ENCODE measurements around the gene KIAA0930.

The KIAA0930 gene

GRCh38 chr22:45228401-45228754 lies 12.3 kb downstream of the KIAA0930 start:
- H3K4me1 Mint-ChIP-seq, result peaks cover 33% of the 10 kb centered on the region
- no peak for DNase-seq (ENCODE audit: low spot score in 2 of 2)
- H3K27me3 Mint-ChIP-seq, result no peaks in the 10 kb centered on the region
- no peaks in the 10 kb centered on the region for H3K9me3 Mint-ChIP-seq
- H3K4me3 Mint-ChIP-seq, result no peak overlapping the region
- ATAC-seq (replicated peaks; ENCODE audit: extremely low read depth, poor library complexity, severe bottlenecking), result no peak
- peaks cover 2% of the 10 kb centered on the region for H3K36me3 Mint-ChIP-seq (ENCODE audit: insufficient read depth)
- no peak overlapping the region for H3K27ac Mint-ChIP-seq (ENCODE audit: low read depth)

- ATAC-seq (replicated peaks; ENCODE audit: extremely low read depth, poor library complexity, severe bottlenecking) (no peak), DNase-seq (ENCODE audit: low spot score in 2 of 2) (no peak)
- Mint-ChIP-seq H3K4me1 (peaks cover 32% of the 10 kb centered on the region), H3K27ac (ENCODE audit: low read depth) (no peak overlapping the region), H3K9me3 (no peaks in the 10 kb centered on the region), H3K27me3 (no peaks in the 10 kb centered on the region), H3K4me3 (no peak overlapping the region), H3K36me3 (ENCODE audit: insufficient read depth) (peaks cover 2% of the 10 kb centered on the region)
Observed at GRCh38 chr22:45227645-45228400, 12.9 kb downstream of the KIAA0930 start.

- Mint-ChIP-seq H3K27me3 (no peaks in the 10 kb centered on the region), H3K4me3 (no peak overlapping the region), H3K27ac (ENCODE audit: low read depth) (no peak overlapping the region), H3K36me3 (ENCODE audit: insufficient read depth) (peaks cover 2% of the 10 kb centered on the region), H3K4me1 (peaks cover 34% of the 10 kb centered on the region), H3K9me3 (no peaks in the 10 kb centered on the region)
- ATAC-seq (replicated peaks; ENCODE audit: extremely low read depth, poor library complexity, severe bottlenecking), result no peak
- no peak for DNase-seq (ENCODE audit: low spot score in 2 of 2)
Observed at GRCh38 chr22:45226503-45227186, 14.0 kb downstream of the KIAA0930 start.

- Mint-ChIP-seq H3K4me1 (peaks cover 34% of the 10 kb centered on the region), H3K9me3 (no peaks in the 10 kb centered on the region), H3K27me3 (no peaks in the 10 kb centered on the region), H3K36me3 (ENCODE audit: insufficient read depth) (peaks cover 2% of the 10 kb centered on the region), H3K27ac (ENCODE audit: low read depth) (no peak overlapping the region), H3K4me3 (no peak overlapping the region)
- DNase-seq (ENCODE audit: low spot score in 2 of 2) (no peak), ATAC-seq (replicated peaks; ENCODE audit: extremely low read depth, poor library complexity, severe bottlenecking) (no peak)
Observed at GRCh38 chr22:45225732-45226502, 14.8 kb downstream of the KIAA0930 start.

- ATAC-seq (replicated peaks; ENCODE audit: extremely low read depth, poor library complexity, severe bottlenecking) (no peak), DNase-seq (ENCODE audit: low spot score in 2 of 2) (no peak)
- H3K4me1 Mint-ChIP-seq, result peaks cover 34% of the 10 kb centered on the region
- peaks cover 2% of the 10 kb centered on the region for H3K36me3 Mint-ChIP-seq (ENCODE audit: insufficient read depth)
- no peak overlapping the region for H3K27ac Mint-ChIP-seq (ENCODE audit: low read depth)
- H3K4me3 Mint-ChIP-seq, result no peak overlapping the region
- no peaks in the 10 kb centered on the region for H3K27me3 Mint-ChIP-seq
- H3K9me3 Mint-ChIP-seq, result no peaks in the 10 kb centered on the region
Observed at GRCh38 chr22:45224988-45225731, 15.5 kb downstream of the KIAA0930 start.

- Mint-ChIP-seq H3K27ac (ENCODE audit: low read depth) (peak overlapping the region; percentile 58), H3K27me3 (no peaks in the 10 kb centered on the region), H3K36me3 (ENCODE audit: insufficient read depth) (peaks cover 2% of the 10 kb centered on the region), H3K4me3 (no peak overlapping the region), H3K4me1 (peaks cover 34% of the 10 kb centered on the region), H3K9me3 (no peaks in the 10 kb centered on the region)
- ATAC-seq (replicated peaks; ENCODE audit: extremely low read depth, poor library complexity, severe bottlenecking) (no peak), DNase-seq (ENCODE audit: low spot score in 2 of 2) (no peak)
Observed at GRCh38 chr22:45224331-45224730, 16.4 kb downstream of the KIAA0930 start.

- Mint-ChIP-seq H3K4me3 (no peak overlapping the region), H3K27me3 (no peaks in the 10 kb centered on the region), H3K36me3 (ENCODE audit: insufficient read depth) (peaks cover 4% of the 10 kb centered on the region), H3K4me1 (peaks cover 33% of the 10 kb centered on the region), H3K27ac (ENCODE audit: low read depth) (peak overlapping the region; percentile 58), H3K9me3 (no peaks in the 10 kb centered on the region)
- no peak for ATAC-seq (replicated peaks; ENCODE audit: extremely low read depth, poor library complexity, severe bottlenecking)
- no peak for DNase-seq (ENCODE audit: low spot score in 2 of 2)
Observed at GRCh38 chr22:45223304-45224117, 17.2 kb downstream of the KIAA0930 start.

- peaks cover 27% of the 10 kb centered on the region for H3K4me1 Mint-ChIP-seq
- peaks cover 4% of the 10 kb centered on the region for H3K36me3 Mint-ChIP-seq (ENCODE audit: insufficient read depth)
- H3K27ac Mint-ChIP-seq (ENCODE audit: low read depth), result no peak overlapping the region
- no peaks in the 10 kb centered on the region for H3K27me3 Mint-ChIP-seq
- DNase-seq (ENCODE audit: low spot score in 2 of 2), result no peak
- no peak overlapping the region for H3K4me3 Mint-ChIP-seq
- no peaks in the 10 kb centered on the region for H3K9me3 Mint-ChIP-seq
- ATAC-seq (replicated peaks; ENCODE audit: extremely low read depth, poor library complexity, severe bottlenecking), result no peak
Observed at GRCh38 chr22:45221201-45221600, 19.5 kb downstream of the KIAA0930 start.

- Mint-ChIP-seq H3K36me3 (ENCODE audit: insufficient read depth) (peaks cover 4% of the 10 kb centered on the region), H3K9me3 (no peaks in the 10 kb centered on the region), H3K4me1 (peaks cover 12% of the 10 kb centered on the region), H3K27ac (ENCODE audit: low read depth) (no peak overlapping the region), H3K4me3 (no peak overlapping the region), H3K27me3 (no peaks in the 10 kb centered on the region)
- DNase-seq (ENCODE audit: low spot score in 2 of 2) (no peak), ATAC-seq (replicated peaks; ENCODE audit: extremely low read depth, poor library complexity, severe bottlenecking) (no peak)
Observed at GRCh38 chr22:45218976-45219375, 21.7 kb downstream of the KIAA0930 start.

GRCh38 chr22:45217806-45218205 lies 22.9 kb downstream of the KIAA0930 start:
- peaks cover 4% of the 10 kb centered on the region for H3K36me3 Mint-ChIP-seq (ENCODE audit: insufficient read depth)
- H3K9me3 Mint-ChIP-seq, result no peaks in the 10 kb centered on the region
- H3K27me3 Mint-ChIP-seq, result no peaks in the 10 kb centered on the region
- H3K4me1 Mint-ChIP-seq, result peaks cover 10% of the 10 kb centered on the region
- H3K27ac Mint-ChIP-seq (ENCODE audit: low read depth), result no peak overlapping the region
- no peak for ATAC-seq (replicated peaks; ENCODE audit: extremely low read depth, poor library complexity, severe bottlenecking)
- H3K4me3 Mint-ChIP-seq, result no peak overlapping the region
- no peak for DNase-seq (ENCODE audit: low spot score in 2 of 2)

GRCh38 chr22:45217345-45217744 lies 23.3 kb downstream of the KIAA0930 start:
- Mint-ChIP-seq H3K4me1 (peaks cover 5% of the 10 kb centered on the region), H3K9me3 (no peaks in the 10 kb centered on the region), H3K27me3 (no peaks in the 10 kb centered on the region), H3K27ac (ENCODE audit: low read depth) (no peak overlapping the region), H3K4me3 (no peak overlapping the region), H3K36me3 (ENCODE audit: insufficient read depth) (peaks cover 4% of the 10 kb centered on the region)
- DNase-seq (ENCODE audit: low spot score in 2 of 2) (no peak), ATAC-seq (replicated peaks; ENCODE audit: extremely low read depth, poor library complexity, severe bottlenecking) (no peak)

Measured in central memory CD8-positive, alpha-beta T cell (primary cell).